T-helper 17 cell (primary cell): ENCODE measurements around the gene SIDT1. TPM values are rescaled to one million over a fixed set of nuclear protein-coding genes. Genes with fewer than 3 reads are reported as not detected.
A peak's percentile ranks its signal among the peaks of the same experiment; 100 is the strongest.

ENCODE experiments used
- ATAC-seq: fragments of 150-1000 bp; cut with Tn5 transposase; 2 replicates; pipeline ENCODE4 v1.10.0; 2021; ENCODE audit warnings: mild to moderate bottlenecking, moderate library complexity
- DNase-seq, 3 donors: peaks; one replicate each; pipeline versions ENCODE4 v3.0.0 to v3.0.0-alpha.2; 2020 to 2021
- H3K9me3 ChIP-seq: one replicate; pipeline ENCODE4 v1.7.0; 2013; ENCODE audit warnings: low read length, mild to moderate bottlenecking; ENCODE audit not compliant: control insufficient read depth, poor library complexity, severe bottlenecking
- H3K27ac Mint-ChIP-seq: one replicate; pipeline ENCODE4 v1.8.0; 2022; ENCODE audit warnings: mild to moderate bottlenecking, moderate library complexity, mixed read lengths
- H3K27me3 Mint-ChIP-seq: one replicate; pipeline ENCODE4 v1.8.0; 2022; ENCODE audit warnings: mixed read lengths
- H3K36me3 Mint-ChIP-seq: one replicate; pipeline ENCODE4 v1.8.0; 2022; ENCODE audit warnings: low read depth, mixed read lengths
- H3K4me1 Mint-ChIP-seq: one replicate; pipeline ENCODE4 v1.8.0; 2022; ENCODE audit warnings: mild to moderate bottlenecking, mixed read lengths
- H3K4me3 Mint-ChIP-seq: one replicate; pipeline ENCODE4 v1.8.0; 2022; ENCODE audit warnings: mild to moderate bottlenecking, moderate library complexity, mixed read lengths
- total RNA-seq, 4 donors: library from RNA in 2 of 4; stranded (reverse) in 2 of 4; gene quantifications; one replicate each; pipeline ENCODE4 v1.2.3 and lab custom pipeline; 2022 to 2026

SIDT1 gene
- total RNA-seq, 2 donors from 2014 or later = 53.8 to 62.5 TPM

DNA sequence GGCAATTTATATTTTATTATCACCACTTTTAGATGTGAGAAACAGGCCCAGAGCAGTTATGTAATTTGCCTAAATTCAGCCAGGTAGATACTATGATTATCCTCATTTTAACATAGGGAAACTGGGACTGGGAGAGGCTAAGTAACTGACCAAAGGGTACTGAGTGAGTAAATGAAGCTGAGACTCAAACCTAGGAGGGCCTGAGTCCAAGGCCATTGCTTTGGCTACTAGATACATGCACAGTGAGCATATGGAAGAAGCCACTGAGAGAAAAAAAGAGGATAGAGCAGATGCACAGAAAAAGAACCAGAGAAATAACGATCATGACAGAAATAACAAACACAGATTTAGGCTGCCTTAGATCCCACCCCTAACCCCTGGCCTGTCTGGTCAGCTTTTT is 130.5 kb downstream of the SIDT1 start:
- no peak for ATAC-seq
- Mint-ChIP-seq H3K4me1 (peaks cover 2% of the 10 kb centered on the region), H3K27ac (no peak overlapping the region), H3K4me3 (no peak overlapping the region), H3K36me3 (peaks cover 14% of the 10 kb centered on the region), H3K27me3 (no peaks in the 10 kb centered on the region)
- DNase-seq = no peak
- H3K9me3 ChIP-seq = no peaks in the 10 kb centered on the region

DNA sequence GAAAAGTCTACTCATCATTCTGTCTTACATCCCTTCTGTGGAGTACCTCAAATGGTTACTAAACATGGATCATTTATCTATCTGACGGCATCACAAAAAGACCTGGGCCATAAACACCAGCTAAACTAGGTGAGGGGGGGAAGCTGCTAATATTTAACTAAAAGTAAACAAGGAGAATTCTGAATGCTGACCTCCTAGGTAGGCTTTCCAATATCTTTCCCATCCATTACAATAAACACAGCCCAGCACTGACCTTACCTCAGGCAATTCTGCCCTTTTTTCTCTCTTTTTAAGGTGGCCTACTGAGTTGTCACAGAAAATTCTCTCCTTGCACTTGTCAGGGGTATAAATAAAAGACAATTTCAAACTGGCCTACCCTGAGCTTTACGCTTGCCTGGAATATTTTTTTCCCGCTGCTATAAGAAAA is 131.0 kb downstream of the SIDT1 start:
- Mint-ChIP-seq H3K27ac (no peak overlapping the region), H3K4me3 (no peak overlapping the region), H3K4me1 (peaks cover 4% of the 10 kb centered on the region), H3K27me3 (no peaks in the 10 kb centered on the region), H3K36me3 (peaks cover 14% of the 10 kb centered on the region)
- no peak for ATAC-seq
- no peaks in the 10 kb centered on the region for H3K9me3 ChIP-seq
- DNase-seq = no peak

DNA sequence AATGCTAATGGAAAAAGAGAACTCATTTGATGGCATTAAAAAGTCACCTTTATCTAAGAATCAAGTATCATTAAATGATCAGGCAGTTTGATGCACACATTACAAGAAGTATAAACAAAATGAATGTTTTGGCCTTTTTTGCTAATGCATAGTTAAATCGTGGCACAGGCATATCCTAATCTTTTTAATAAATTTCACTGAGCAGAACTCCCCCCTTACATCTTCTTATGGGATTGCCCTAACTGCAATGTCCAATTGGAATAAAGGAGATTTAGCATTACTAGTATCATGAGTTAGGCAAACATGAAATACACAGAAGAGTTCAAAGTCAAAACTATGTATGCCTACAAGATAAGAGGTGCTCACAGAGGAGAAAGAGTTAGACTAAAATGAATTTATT is 131.4 kb downstream of the SIDT1 start:
- no peak for ATAC-seq
- Mint-ChIP-seq H3K4me1 (peaks cover 8% of the 10 kb centered on the region), H3K36me3 (peaks cover 14% of the 10 kb centered on the region), H3K27ac (no peak overlapping the region), H3K27me3 (no peaks in the 10 kb centered on the region), H3K4me3 (no peak overlapping the region)
- DNase-seq = no peak
- H3K9me3 ChIP-seq = no peaks in the 10 kb centered on the region

DNA sequence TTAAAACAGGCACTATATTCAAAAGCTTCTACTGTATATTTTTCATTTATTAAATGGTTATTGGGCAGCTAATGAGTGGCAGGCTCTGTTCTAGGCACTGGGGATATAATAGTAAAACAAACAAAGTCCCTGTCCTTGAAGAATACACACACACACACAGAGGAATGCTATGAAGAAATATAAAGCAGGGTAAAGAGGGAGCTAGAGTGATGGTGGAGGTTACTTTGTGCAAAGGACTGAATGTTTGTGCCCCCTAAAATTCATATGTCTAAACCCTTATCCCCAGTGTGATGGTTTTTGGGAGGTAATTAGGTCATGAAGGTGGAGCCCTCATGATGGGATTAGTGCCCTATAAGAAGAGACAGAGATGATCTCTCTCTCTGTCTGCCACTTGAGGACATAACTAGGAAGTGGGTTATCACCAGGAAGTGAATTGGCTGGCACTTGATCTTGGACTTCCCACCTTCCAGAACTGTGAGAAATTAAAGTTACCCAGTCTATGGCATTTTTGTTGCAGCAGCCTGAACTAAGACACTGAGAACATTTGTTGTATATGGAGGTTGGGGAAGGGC is 132.3 kb downstream of the SIDT1 start:
- no peak overlapping the region for H3K4me3 Mint-ChIP-seq
- ATAC-seq (no peak), DNase-seq (no peak)
- H3K27me3 Mint-ChIP-seq = no peaks in the 10 kb centered on the region
- peaks cover 13% of the 10 kb centered on the region for H3K36me3 Mint-ChIP-seq
- H3K4me1 Mint-ChIP-seq = peaks cover 14% of the 10 kb centered on the region
- H3K9me3 ChIP-seq = no peaks in the 10 kb centered on the region
- H3K27ac Mint-ChIP-seq = no peak overlapping the region

DNA sequence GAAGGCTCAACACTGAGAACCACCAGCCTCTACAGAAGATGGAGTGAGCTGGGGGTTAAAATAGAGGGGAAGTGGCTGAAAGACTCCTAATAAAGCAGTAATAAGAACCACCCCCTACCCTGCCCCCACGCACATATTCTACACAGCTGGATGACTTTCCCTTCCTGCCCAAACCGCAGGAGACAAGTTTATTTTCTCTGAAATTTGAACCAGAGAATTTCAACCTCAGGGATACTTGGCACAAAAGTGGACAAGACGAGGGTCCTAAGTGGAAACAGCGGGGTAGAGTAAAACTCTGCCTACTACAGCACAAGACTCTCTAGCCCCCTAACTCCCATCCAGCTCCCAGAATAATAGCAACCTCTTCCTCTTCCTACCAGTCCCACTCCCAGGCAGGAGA is 135.7 kb downstream of the SIDT1 start:
- H3K9me3 ChIP-seq = no peaks in the 10 kb centered on the region
- Mint-ChIP-seq H3K4me1 (peaks cover 16% of the 10 kb centered on the region), H3K4me3 (no peak overlapping the region), H3K36me3 (peaks cover 8% of the 10 kb centered on the region), H3K27ac (peak overlapping the region; percentile 76), H3K27me3 (no peaks in the 10 kb centered on the region)
- DNase-seq (no peak), ATAC-seq (no peak)

DNA sequence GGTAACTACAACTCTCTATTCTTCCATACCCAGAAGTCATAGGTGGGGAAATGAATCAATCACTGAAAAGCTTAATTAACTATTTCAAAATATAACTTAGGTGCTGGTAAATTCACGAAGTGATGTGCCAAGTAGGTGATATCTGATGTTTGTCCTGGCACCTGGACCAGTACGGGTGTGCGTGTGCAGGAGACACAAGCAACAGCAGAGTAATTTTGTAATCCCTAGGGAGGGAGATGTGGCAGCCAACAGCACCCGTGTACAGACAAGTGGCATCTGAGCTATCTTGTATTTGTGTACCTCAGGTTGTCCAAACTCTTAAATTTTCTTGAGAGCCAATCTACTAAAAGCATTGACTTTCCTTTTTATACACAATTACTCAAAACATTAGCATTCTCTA is 141.2 kb downstream of the SIDT1 start:
- no peak for DNase-seq
- H3K36me3 Mint-ChIP-seq = peaks cover 11% of the 10 kb centered on the region

DNA sequence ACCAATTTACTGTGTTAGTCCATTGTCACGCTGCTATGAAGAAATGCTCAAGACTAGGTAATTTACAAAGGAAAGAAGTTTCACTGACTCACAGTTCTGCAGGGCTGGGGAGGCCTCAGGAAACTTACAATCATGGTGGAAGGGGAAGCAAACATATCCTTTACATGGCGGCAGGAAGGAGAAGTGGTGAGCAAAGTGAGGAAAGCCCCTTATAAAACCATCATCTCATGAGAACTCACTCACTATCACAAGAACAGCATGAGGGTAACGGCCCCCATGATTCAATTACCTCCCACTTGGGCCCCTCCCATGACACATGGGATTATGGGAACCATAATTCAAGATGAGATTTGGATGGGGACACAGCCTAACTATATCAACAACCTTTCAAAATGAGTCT is 143.9 kb downstream of the SIDT1 start:
- Mint-ChIP-seq H3K4me3 (no peak overlapping the region), H3K27me3 (no peaks in the 10 kb centered on the region), H3K4me1 (peaks cover 8% of the 10 kb centered on the region), H3K27ac (no peak overlapping the region), H3K36me3 (peaks cover 7% of the 10 kb centered on the region)
- H3K9me3 ChIP-seq = no peaks in the 10 kb centered on the region
- DNase-seq = no peak
- ATAC-seq = no peak

More for the DNA sequence above, 141.2 kb downstream of the SIDT1 start:
- H3K27me3 Mint-ChIP-seq = no peaks in the 10 kb centered on the region
- peaks cover 16% of the 10 kb centered on the region for H3K4me1 Mint-ChIP-seq
- no peak overlapping the region for H3K27ac Mint-ChIP-seq
- no peak for ATAC-seq
- H3K4me3 Mint-ChIP-seq = no peak overlapping the region
- no peaks in the 10 kb centered on the region for H3K9me3 ChIP-seq

DNA sequence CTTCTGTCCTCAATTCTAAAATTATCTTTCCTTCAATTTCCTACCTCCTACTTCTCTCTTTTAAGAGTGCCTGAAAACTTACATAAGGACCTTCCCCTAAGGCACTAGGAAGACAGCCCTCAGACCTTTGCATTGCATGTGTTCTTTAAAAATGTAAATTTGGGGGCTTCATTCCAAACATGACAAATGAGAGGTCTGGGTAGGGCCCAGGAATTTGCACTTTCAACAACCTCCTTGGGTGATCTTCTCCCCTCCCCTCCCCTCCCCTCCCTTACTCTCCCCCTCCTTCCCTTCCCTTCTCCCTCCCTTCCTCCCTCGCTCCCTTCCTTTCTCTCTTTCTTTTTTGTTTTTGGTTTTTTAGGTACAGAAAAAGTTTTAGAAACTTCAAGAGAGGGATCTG is 145.4 kb downstream of the SIDT1 start:
- H3K4me1 Mint-ChIP-seq = peaks cover 8% of the 10 kb centered on the region
- H3K9me3 ChIP-seq = no peaks in the 10 kb centered on the region
- ATAC-seq = no peak
- no peak for DNase-seq
- H3K27me3 Mint-ChIP-seq = no peaks in the 10 kb centered on the region
- no peak overlapping the region for H3K27ac Mint-ChIP-seq
- H3K4me3 Mint-ChIP-seq = no peak overlapping the region
- peaks cover 7% of the 10 kb centered on the region for H3K36me3 Mint-ChIP-seq

DNA sequence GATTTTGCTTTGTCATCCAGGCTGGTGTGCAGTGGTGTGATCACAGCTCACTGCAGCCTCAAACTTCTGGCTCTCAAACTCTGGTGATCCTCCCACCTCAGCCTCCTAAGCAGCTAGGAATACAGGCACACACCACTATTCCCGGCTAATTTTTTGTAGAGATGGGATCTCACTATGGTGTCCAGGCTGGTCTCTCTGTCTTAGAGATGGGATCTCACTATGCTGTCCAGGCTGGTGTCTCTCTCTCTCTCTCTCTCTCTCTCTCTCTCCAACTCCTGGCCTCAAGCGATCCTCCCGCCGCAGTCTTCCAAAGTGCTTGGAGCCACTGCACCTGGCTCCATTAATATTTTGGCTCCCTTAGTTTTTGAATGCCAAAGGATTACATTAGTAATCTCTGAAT is 146.4 kb downstream of the SIDT1 start:
- peaks cover 7% of the 10 kb centered on the region for H3K36me3 Mint-ChIP-seq
- no peak for ATAC-seq
- peaks cover 8% of the 10 kb centered on the region for H3K4me1 Mint-ChIP-seq
- no peaks in the 10 kb centered on the region for H3K27me3 Mint-ChIP-seq
- H3K4me3 Mint-ChIP-seq = no peak overlapping the region
- H3K9me3 ChIP-seq = no peaks in the 10 kb centered on the region
- peak overlapping the region; percentile 46 for H3K27ac Mint-ChIP-seq
- no peak for DNase-seq

Other genes with a start within 250 kb of the SIDT1 start
- gene CFAP44, start 91.1 kb upstream of the SIDT1 start, total RNA-seq = 1 to 10 TPM; 7.5 to 8.6 TPM
- gene SPICE1, start 17.4 kb upstream of the SIDT1 start, total RNA-seq = 10 to 100 TPM; 13.7 to 16.1 TPM
- 10 to 100 TPM; 28.4 to 31.9 TPM for gene USF3, start 164.1 kb downstream of the SIDT1 start, total RNA-seq
- 10 to 100 TPM; 44.8 to 49.4 TPM for gene NAA50, start 213.7 kb downstream of the SIDT1 start, total RNA-seq
- 10 to 100 TPM; 15.1 to 18.3 TPM for gene ATP6V1A, start 214.5 kb downstream of the SIDT1 start, total RNA-seq